ELR (cell line): ENCODE results near the gene OR2M5.

Experiments
- DNase-seq: peaks from one replicate; pipeline ENCODE4 v3.0.0-alpha.2; 2015; ENCODE audit warnings: low read depth

The OR2M5 gene

GRCh38 chr1:248144513-248145198 is at the start of gene OR2M5:
Gene OR2M5, plus strand, starts transcription at chr1:248145148. Its CDS starts 0 bp downstream, at chr1:248145148.
- no peak for DNase-seq

GRCh38 chr1:248098529-248098928 is 46.4 kb upstream of the OR2M5 start:
- DNase-seq = no peak

- no peak for DNase-seq
Observed at GRCh38 chr1:248102847-248103246, 42.1 kb upstream of the OR2M5 start.

GRCh38 chr1:248111157-248111556 is 33.8 kb upstream of the OR2M5 start:
- DNase-seq = no peak

- DNase-seq = no peak
Observed at GRCh38 chr1:248114890-248115289, 30.1 kb upstream of the OR2M5 start.

- no peak for DNase-seq
Observed at GRCh38 chr1:248127653-248128052, 17.3 kb upstream of the OR2M5 start.

- no peak for DNase-seq
Observed at GRCh38 chr1:248136811-248137210, 8.1 kb upstream of the OR2M5 start.

- peak; percentile 19 for DNase-seq
Observed at GRCh38 chr1:248140846-248141245, 4.1 kb upstream of the OR2M5 start.

- peak; percentile 3 for DNase-seq
Observed at GRCh38 chr1:248143311-248143710, 1.6 kb upstream of the OR2M5 start.

GRCh38 chr1:248152056-248152827 is 7.3 kb downstream of the OR2M5 start:
- no peak for DNase-seq

- no peak for DNase-seq
Observed at GRCh38 chr1:248155927-248156326, 11.0 kb downstream of the OR2M5 start.

GRCh38 chr1:248158758-248159157 is 13.8 kb downstream of the OR2M5 start:
- DNase-seq = no peak

- DNase-seq = no peak
Observed at GRCh38 chr1:248164031-248164430, 19.1 kb downstream of the OR2M5 start.

- no peak for DNase-seq
Observed at GRCh38 chr1:248165186-248165585, 20.2 kb downstream of the OR2M5 start.

- no peak for DNase-seq
Observed at GRCh38 chr1:248174521-248174920, 29.6 kb downstream of the OR2M5 start, which contains the start of gene OR2M2. Gene OR2M2, plus strand, starts transcription at chr1:248174821. Its CDS starts 5,165 bp downstream, at chr1:248179986.

GRCh38 chr1:248183996-248184395 is 39.0 kb downstream of the OR2M5 start:
- DNase-seq = no peak

- no peak for DNase-seq
Observed at GRCh38 chr1:248187363-248187762, 42.4 kb downstream of the OR2M5 start.

- DNase-seq = no peak
Observed at GRCh38 chr1:248189026-248189425, 44.1 kb downstream of the OR2M5 start.

- DNase-seq = no peak
Observed at GRCh38 chr1:248194117-248194516, 49.2 kb downstream of the OR2M5 start.
